GM12801 (cell line): Measurements from ENCODE around the gene CPSF4L.

Source experiments
- CTCF ChIP-seq: IDR thresholded peaks from one replicate; pipeline ENCODE4 v1.5.1; 2011; ENCODE audit warnings: control low read depth; ENCODE audit not compliant: insufficient read length; ENCODE audit errors: extremely low read depth

The CPSF4L gene

GRCh38 chr17:73286863-73287296 lies 25.2 kb upstream of the CPSF4L start:
- TF ChIP-seq CTCF: no peak

GRCh38 chr17:73285916-73286862 lies 24.5 kb upstream of the CPSF4L start:
- TF ChIP-seq CTCF: no peak

- no peak for TF ChIP-seq CTCF
Measured at GRCh38 chr17:73285603-73285908, 23.9 kb upstream of the CPSF4L start.

GRCh38 chr17:73284906-73285602 lies 23.4 kb upstream of the CPSF4L start:
- TF ChIP-seq CTCF: no peak

- TF ChIP-seq CTCF: no peak
Measured at GRCh38 chr17:73284354-73284753, 22.7 kb upstream of the CPSF4L start.

- TF ChIP-seq CTCF: no peak
Measured at GRCh38 chr17:73283841-73284282, 22.2 kb upstream of the CPSF4L start.

GRCh38 chr17:73283250-73283649 lies 21.6 kb upstream of the CPSF4L start:
- TF ChIP-seq CTCF: no peak
